Keratinocyte (primary cell): Measurements from ENCODE around the gene CIRBP. TPM values are rescaled to one million over a fixed set of nuclear protein-coding genes. Genes with fewer than 3 reads are reported as not detected.

Experiments
- DNase-seq: peaks from one replicate; pipeline ENCODE4 v3.0.0-alpha.2; 2011; ENCODE audit warnings: low read depth, missing footprints, low spot score
- FAIRE-seq: peaks from 2 replicates; lab custom pipeline; 2011; peaks lifted over from hg19 to GRCh38; lab: Jason Lieb, UNC
- H2AFZ ChIP-seq: 2 replicates; pipeline ENCODE4 v1.6.0; 2012; ENCODE audit warnings: low read length, control low read depth, inconsistent platforms; ENCODE audit not compliant: control insufficient read depth
- H3K27ac ChIP-seq: 2 replicates; pipeline ENCODE4 v1.5.1; 2011; ENCODE audit warnings: low read length; ENCODE audit not compliant: control insufficient read depth, insufficient read depth
- H3K27me3 ChIP-seq: 3 replicates; pipeline ENCODE4 v1.6.0; 2011; ENCODE audit warnings: low read length; ENCODE audit not compliant: control insufficient read depth, insufficient read depth; ENCODE audit errors: extremely low read depth
- H3K36me3 ChIP-seq, 2 experiments: 2 replicates in 1 of 2; 3 replicates in 1 of 2; pipeline ENCODE4 v1.5.1; 2011; ENCODE audit warnings: low read length in 2 of 2, mild to moderate bottlenecking in 1 of 2; ENCODE audit not compliant: control insufficient read depth in 2 of 2, insufficient read depth in 2 of 2; ENCODE audit errors: extremely low read depth in 1 of 2
- H3K4me1 ChIP-seq: 3 replicates; pipeline ENCODE4 v1.5.1; 2011; ENCODE audit warnings: low read length; ENCODE audit not compliant: control insufficient read depth, insufficient read depth; ENCODE audit errors: extremely low read depth
- H3K4me2 ChIP-seq: 3 replicates; pipeline ENCODE4 v1.6.0; 2011; ENCODE audit warnings: low read depth, low read length; ENCODE audit not compliant: control insufficient read depth, insufficient read depth; ENCODE audit errors: extremely low read depth
- H3K4me3 ChIP-seq, 3 experiments: fragments of 200-600 bp in 1 of 3; sonication (generic) in 1 of 3; 2 replicates in 2 of 3; 3 replicates in 1 of 3; pipeline ENCODE4 v1.5.1; 2011 to 2016; ENCODE audit warnings: low read length in 3 of 3, mild to moderate bottlenecking in 3 of 3, control low read depth in 2 of 3, inconsistent platforms in 1 of 3, low read depth in 1 of 3, mixed read lengths in 1 of 3, mixed run types in 1 of 3, moderate library complexity in 1 of 3; ENCODE audit not compliant: control insufficient read depth in 2 of 3, insufficient read depth in 2 of 3; ENCODE audit errors: extremely low read depth in 1 of 3
- H3K79me2 ChIP-seq: 2 replicates; pipeline ENCODE4 v1.6.0; 2012; ENCODE audit warnings: low read length; ENCODE audit not compliant: control insufficient read depth, insufficient read depth
- H3K9ac ChIP-seq: 3 replicates; pipeline ENCODE4 v1.6.0; 2011; ENCODE audit warnings: low read length; ENCODE audit not compliant: control insufficient read depth, insufficient read depth; ENCODE audit errors: extremely low read depth
- H3K9me1 ChIP-seq: 3 replicates; pipeline ENCODE4 v1.6.0; 2011; ENCODE audit warnings: low read length; ENCODE audit not compliant: control insufficient read depth, insufficient read depth; ENCODE audit errors: extremely low read depth
- H3K9me3 ChIP-seq: 2 replicates; pipeline ENCODE4 v1.5.1; 2012; ENCODE audit warnings: low read depth, low read length; ENCODE audit not compliant: control insufficient read depth
- H4K20me1 ChIP-seq: 3 replicates; pipeline ENCODE4 v1.6.0; 2011; ENCODE audit warnings: low read length; ENCODE audit not compliant: control insufficient read depth, insufficient read depth; ENCODE audit errors: extremely low read depth
- CTCF ChIP-seq, 3 experiments: IDR thresholded peaks in 1 of 3; conservative IDR thresholded peaks in 1 of 3; optimal IDR thresholded peaks in 1 of 3; 2 replicates in 2 of 3; 3 replicates in 1 of 3; pipeline versions ENCODE3 to v1.5.1; 2011; ENCODE audit warnings: low read length in 3 of 3, mild to moderate bottlenecking in 3 of 3, moderate library complexity in 2 of 3, control low read depth in 1 of 3, inconsistent platforms in 1 of 3; ENCODE audit not compliant: insufficient read depth in 2 of 3; ENCODE audit errors: extremely low read depth in 1 of 3
- EZH2 ChIP-seq: IDR thresholded peaks from one replicate; pipeline ENCODE4 v1.6.1; 2012; ENCODE audit warnings: inconsistent platforms, mild to moderate bottlenecking, low read length, moderate library complexity
- dilution Hi-C: fragments of 300-500 bp; cut with MboI; formaldehyde crosslinking; loops from one replicate; pipeline ENCODE4 v1.7.0; 2020; ENCODE audit warnings: low sequenced_read_pairs; ENCODE audit not compliant: extremely low pct_ligation_motif_present
- polyA plus RNA-seq, 5 experiments: library from polyadenylated mRNA; depleted of rRNA in 3 of 5; stranded (reverse) in 3 of 5; stranded (forward) in 1 of 5; unstranded in 1 of 5; fragments of >200 nt; gene quantifications; 1 replicate in 1 of 5; 2 replicates in 3 of 5; 3 replicates in 1 of 5; pipeline versions ENCODE4 v1.2.1 to v1.2.3, GENCODE V29; 2011 to 2012; ENCODE audit warnings: missing spikeins in 2 of 5, low read depth in 1 of 5, low replicate concordance in 1 of 5

CIRBP gene
- polyA plus RNA-seq, 1 donor (not counting 4 experiments of a cell fraction or from before 2014, with no cell fraction given): 113 TPM

DNA sequence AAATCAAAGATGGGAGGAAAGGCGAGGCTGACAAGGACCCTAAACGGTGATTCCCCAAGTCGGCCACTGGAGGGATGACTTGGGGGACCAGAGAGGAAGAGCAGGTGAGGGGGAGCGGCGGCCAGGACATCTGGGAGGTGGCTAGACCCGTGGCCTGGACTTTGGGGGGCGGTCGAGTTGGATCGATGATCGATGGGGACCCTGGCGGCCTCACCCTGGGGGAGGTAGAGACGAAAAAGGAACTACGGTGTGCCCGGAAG is 7.7 kb upstream of the CIRBP start:
- TF ChIP-seq CTCF (optimal IDR thresholded peaks at IDR 0.05 in 1 of 3, IDR thresholded peaks at IDR 0.05 in 1 of 3, conservative IDR thresholded peaks at IDR 0.05 in 1 of 3; ENCODE audit: extremely low read depth in 1 of 3, insufficient read depth in 2 of 3, low read length in 3 of 3) (no peak), EZH2 (no peak)
- FAIRE-seq (no peak), DNase-seq (no peak)
- Histone ChIP-seq H3K4me3 (peak overlapping the region; percentile 76 to 90 (median 90)), H3K4me2 (peak overlapping the region; percentile 96), H2AFZ (no peak overlapping the region), H3K27me3 (no peaks in the 10 kb centered on the region), H3K36me3 (peaks cover 9 to 27% of the 10 kb centered on the region in 2 experiments), H3K9ac (peak overlapping the region; percentile 88), H3K79me2 (peaks cover 14% of the 10 kb centered on the region), H3K27ac (peak overlapping the region; percentile 89), H3K9me1 (peaks cover 2% of the 10 kb centered on the region), H4K20me1 (peaks cover 12% of the 10 kb centered on the region), H3K4me1 (peaks cover 71% of the 10 kb centered on the region), H3K9me3 (no peaks in the 10 kb centered on the region)
- dilution Hi-C loops: no loop called here

DNA sequence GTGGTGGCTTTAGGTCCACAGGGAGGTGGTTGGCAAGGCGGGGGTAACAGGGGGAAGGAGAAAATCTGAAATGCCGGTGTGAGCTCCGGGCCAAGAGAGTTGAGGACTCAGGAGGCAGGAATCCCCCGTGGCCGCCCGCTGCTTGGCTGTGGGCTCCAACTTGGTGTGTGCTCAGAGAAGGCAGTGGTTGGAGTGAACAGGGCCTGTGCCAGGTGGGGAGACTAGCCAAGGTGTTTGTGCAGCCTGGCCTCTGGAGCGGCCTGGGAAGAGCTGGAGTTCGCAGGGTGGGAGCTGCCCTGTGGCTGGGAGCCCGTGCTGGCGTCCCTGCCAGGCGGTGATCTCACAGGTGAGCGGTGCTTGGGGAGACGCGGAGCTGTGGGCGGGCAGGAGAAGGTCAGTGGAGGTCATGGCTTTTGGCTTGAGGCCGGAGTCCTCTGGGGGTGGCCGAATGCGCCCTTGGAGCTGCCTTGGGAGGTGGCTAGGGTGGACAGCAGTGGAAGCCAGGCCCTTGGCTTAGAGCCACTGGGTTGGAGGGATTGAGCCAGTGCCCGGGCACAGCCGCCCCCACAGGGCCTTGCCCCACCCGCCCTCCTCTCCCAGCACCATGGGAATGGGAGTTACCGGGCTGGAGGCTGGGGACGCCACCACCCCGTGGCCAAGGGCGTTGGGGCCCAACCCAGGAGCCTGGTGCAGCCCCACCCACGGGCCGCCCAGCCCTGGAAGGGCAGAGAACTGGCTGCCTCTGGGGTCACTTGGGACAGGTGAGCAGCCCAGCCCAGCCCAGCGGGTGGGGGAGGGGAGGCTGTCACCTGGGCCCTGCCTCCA is 7.1 kb upstream of the CIRBP start:
- no peak for TF ChIP-seq CTCF (optimal IDR thresholded peaks at IDR 0.05 in 1 of 3, IDR thresholded peaks at IDR 0.05 in 1 of 3, conservative IDR thresholded peaks at IDR 0.05 in 1 of 3; ENCODE audit: extremely low read depth in 1 of 3, insufficient read depth in 2 of 3, low read length in 3 of 3)
- no peak for TF ChIP-seq EZH2
- no peak for DNase-seq
- H3K4me1 ChIP-seq: peaks cover 68% of the 10 kb centered on the region
- no peaks in the 10 kb centered on the region for H3K9me3 ChIP-seq
- H3K9me1 ChIP-seq: peaks cover 2% of the 10 kb centered on the region
- H4K20me1 ChIP-seq: peaks cover 6% of the 10 kb centered on the region
- FAIRE-seq: no peak
- peaks cover 7 to 21% of the 10 kb centered on the region in 2 experiments for H3K36me3 ChIP-seq
- no peaks in the 10 kb centered on the region for H3K27me3 ChIP-seq
- no peak overlapping the region for H2AFZ ChIP-seq
- peak overlapping the region; percentile 88 for H3K9ac ChIP-seq
- dilution Hi-C loops: no loop called here
- peak overlapping the region; percentile 89 for H3K27ac ChIP-seq
- H3K4me2 ChIP-seq: peak overlapping the region; percentile 96
- H3K4me3 ChIP-seq: peak overlapping the region; percentile 76 to 90 (median 90)
- peaks cover 9% of the 10 kb centered on the region for H3K79me2 ChIP-seq
